ENCODE results near the gene RMDN3.
A peak's percentile ranks its signal among the peaks of the same experiment; 100 is the strongest.

Gene RMDN3

GRCh38 chr15:40693904-40694687 is 61.0 kb downstream of the RMDN3 start:
- no peaks in the 10 kb centered on the region for H3K9me3 ChIP-seq (ENCODE audit: low read length)
- peak overlapping the region; percentile 87 for H2AFZ ChIP-seq (ENCODE audit: low read depth, low read length)
- H3K36me3 ChIP-seq (ENCODE audit: insufficient read depth, low read length) = peaks cover 4% of the 10 kb centered on the region
- H3K27me3 ChIP-seq (ENCODE audit: insufficient read depth, low read length) = no peaks in the 10 kb centered on the region
- peaks cover 11% of the 10 kb centered on the region for H3K4me1 ChIP-seq (ENCODE audit: insufficient read depth, low read length)
- peak overlapping the region; percentile 69 for H3K4me3 ChIP-seq (ENCODE audit: low read length)

DNA sequence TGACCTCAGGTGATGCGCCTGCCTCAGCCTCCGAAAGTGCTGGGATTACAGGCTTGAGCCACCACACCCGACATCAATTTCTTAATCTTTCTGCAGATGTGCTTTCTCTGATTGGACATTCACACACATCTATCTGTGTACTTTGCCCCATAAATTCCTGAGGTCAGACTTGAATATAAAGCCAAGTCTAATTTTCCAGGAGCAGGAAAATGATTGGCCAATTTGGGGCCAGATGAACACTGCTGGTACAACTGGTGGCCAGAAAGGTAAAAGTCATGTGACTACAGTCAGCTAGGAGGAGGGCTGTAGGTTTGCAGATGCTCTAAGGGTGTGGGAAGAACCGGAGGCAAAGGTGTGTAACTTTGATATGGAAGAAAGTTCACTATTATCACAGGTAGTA is 63.3 kb downstream of the RMDN3 start:
- H3K4me1 ChIP-seq (ENCODE audit: insufficient read depth, low read length) = peaks cover 11% of the 10 kb centered on the region
- no peak overlapping the region for H2AFZ ChIP-seq (ENCODE audit: low read depth, low read length)
- no peaks in the 10 kb centered on the region for H3K36me3 ChIP-seq (ENCODE audit: insufficient read depth, low read length)

GRCh38 chr15:40688932-40689799 is 65.9 kb downstream of the RMDN3 start:
- Histone ChIP-seq H3K4me1 (ENCODE audit: insufficient read depth, low read length) (peaks cover 7% of the 10 kb centered on the region), H3K4me3 (ENCODE audit: low read length) (no peak overlapping the region), H3K9me3 (ENCODE audit: low read length) (no peaks in the 10 kb centered on the region)

More for the DNA sequence above, 63.3 kb downstream of the RMDN3 start:
- Histone ChIP-seq H3K27me3 (ENCODE audit: insufficient read depth, low read length) (no peaks in the 10 kb centered on the region), H3K4me3 (ENCODE audit: low read length) (no peak overlapping the region), H3K9me3 (ENCODE audit: low read length) (no peaks in the 10 kb centered on the region)

More at GRCh38 chr15:40688932-40689799, 65.9 kb downstream of the RMDN3 start:
- H3K36me3 ChIP-seq (ENCODE audit: insufficient read depth, low read length) = no peaks in the 10 kb centered on the region
- H2AFZ ChIP-seq (ENCODE audit: low read depth, low read length) = no peak overlapping the region
- no peaks in the 10 kb centered on the region for H3K27me3 ChIP-seq (ENCODE audit: insufficient read depth, low read length)
